Kidney epithelial cell (primary cell): ENCODE results near the gene APPL2. TPM values are rescaled to one million over a fixed set of nuclear protein-coding genes. Genes with fewer than 3 reads are reported as not detected.

Source experiments
- DNase-seq: peaks from one replicate; pipeline ENCODE4 v3.0.0-alpha.2; 2010; ENCODE audit warnings: low read depth
- H3K27me3 ChIP-seq: 2 replicates; pipeline ENCODE4 v1.6.0; 2011; ENCODE audit warnings: low read length; ENCODE audit not compliant: control insufficient read depth, insufficient read depth
- H3K36me3 ChIP-seq: 2 replicates; pipeline ENCODE4 v1.5.1; 2011; ENCODE audit warnings: low read length; ENCODE audit not compliant: control insufficient read depth, insufficient read depth
- H3K4me3 ChIP-seq: 2 replicates; pipeline ENCODE4 v1.5.1; 2011; ENCODE audit warnings: low read depth, mild to moderate bottlenecking, control low read depth, low read length
- total RNA-seq: library from RNA; depleted of rRNA; stranded (reverse); fragments of >200 nt; gene quantifications from 2 replicates; pipeline ENCODE4 v1.2.3, GENCODE V29; 2015
- TF ChIP-seq, protein P1 (sequence below): IDR thresholded peaks from 2 replicates; pipeline ENCODE4 v1.5.1; 2011; ENCODE audit warnings: mild to moderate bottlenecking, moderate library complexity, low read length, control low read depth, inconsistent platforms; ENCODE audit not compliant: insufficient read depth, poor library complexity, severe bottlenecking

Gene APPL2
- total RNA-seq, 1 donor from 2014 or later: 28.1 TPM

GRCh38 chr12:105214670-105215375 lies 21.2 kb downstream of the APPL2 start:
- Histone ChIP-seq H3K36me3 (peaks cover 5% of the 10 kb centered on the region), H3K4me3 (no peak overlapping the region), H3K27me3 (no peaks in the 10 kb centered on the region)
- no peak for DNase-seq
- TF ChIP-seq, protein P1, sequence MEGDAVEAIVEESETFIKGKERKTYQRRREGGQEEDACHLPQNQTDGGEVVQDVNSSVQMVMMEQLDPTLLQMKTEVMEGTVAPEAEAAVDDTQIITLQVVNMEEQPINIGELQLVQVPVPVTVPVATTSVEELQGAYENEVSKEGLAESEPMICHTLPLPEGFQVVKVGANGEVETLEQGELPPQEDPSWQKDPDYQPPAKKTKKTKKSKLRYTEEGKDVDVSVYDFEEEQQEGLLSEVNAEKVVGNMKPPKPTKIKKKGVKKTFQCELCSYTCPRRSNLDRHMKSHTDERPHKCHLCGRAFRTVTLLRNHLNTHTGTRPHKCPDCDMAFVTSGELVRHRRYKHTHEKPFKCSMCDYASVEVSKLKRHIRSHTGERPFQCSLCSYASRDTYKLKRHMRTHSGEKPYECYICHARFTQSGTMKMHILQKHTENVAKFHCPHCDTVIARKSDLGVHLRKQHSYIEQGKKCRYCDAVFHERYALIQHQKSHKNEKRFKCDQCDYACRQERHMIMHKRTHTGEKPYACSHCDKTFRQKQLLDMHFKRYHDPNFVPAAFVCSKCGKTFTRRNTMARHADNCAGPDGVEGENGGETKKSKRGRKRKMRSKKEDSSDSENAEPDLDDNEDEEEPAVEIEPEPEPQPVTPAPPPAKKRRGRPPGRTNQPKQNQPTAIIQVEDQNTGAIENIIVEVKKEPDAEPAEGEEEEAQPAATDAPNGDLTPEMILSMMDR: no peak

DNA sequence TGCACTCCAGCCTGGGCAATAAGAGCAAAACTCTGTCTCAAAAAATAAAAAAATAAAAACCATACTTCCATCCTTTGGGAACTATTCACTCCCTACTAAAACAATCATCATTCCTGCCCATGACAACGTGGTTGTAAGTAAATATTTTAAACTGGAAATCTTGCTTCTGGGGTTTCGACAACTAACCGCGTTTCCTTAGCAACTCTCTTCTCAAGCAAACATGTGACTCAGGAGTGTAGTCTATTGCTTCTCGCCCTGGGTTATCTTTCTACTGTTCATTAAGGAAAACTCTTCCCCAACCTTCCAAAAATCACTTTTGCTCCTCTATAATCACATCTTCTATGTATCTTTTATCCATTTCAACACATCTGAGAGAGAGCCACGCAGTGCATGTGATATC lies 21.8 kb downstream of the APPL2 start:
- Histone ChIP-seq H3K4me3 (no peak overlapping the region), H3K27me3 (no peaks in the 10 kb centered on the region), H3K36me3 (peaks cover 5% of the 10 kb centered on the region)
- no peak for DNase-seq
- TF ChIP-seq, protein P1: no peak

DNA sequence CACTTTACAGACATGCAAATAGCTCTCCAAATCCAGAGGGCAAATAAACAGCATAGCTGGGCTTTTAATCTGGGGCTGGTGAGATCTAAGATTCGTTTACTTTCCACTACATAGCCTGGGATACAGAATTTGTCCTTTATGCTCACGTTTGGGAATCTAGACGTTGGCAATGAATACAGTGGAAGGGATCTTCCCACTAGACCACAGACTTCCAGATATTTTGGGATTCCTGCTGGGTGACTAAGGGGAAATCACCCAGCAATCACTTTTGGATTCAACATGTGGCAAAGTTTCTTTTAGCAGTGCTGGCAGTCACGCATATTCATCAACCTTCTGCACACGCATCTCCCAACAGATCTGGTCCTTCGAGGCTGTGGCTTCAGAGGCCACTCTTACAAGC lies 23.5 kb downstream of the APPL2 start:
- no peak for DNase-seq
- TF ChIP-seq, protein P1: no peak
- no peak overlapping the region for H3K4me3 ChIP-seq
- H3K36me3 ChIP-seq: peaks cover 3% of the 10 kb centered on the region
- no peaks in the 10 kb centered on the region for H3K27me3 ChIP-seq

DNA sequence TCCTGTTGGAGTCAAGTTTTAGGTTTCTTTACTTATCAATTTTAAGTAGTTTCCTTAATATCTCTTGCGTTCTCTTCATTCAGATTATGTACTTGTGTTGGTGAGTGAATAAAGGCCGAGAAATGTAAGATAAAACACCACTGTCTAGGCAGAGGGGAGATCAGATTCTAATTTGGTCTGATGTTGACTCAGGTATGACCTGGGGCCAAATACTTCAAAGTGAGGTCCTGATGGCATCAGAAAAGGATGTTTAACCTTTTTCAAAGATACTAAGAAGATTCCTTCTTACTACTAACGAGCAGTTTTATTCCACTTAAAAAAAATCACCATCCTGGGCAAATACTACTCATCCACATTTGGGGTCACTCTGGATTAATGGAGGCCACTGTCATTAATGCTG lies 26.9 kb downstream of the APPL2 start:
- TF ChIP-seq, protein P1: no peak
- Histone ChIP-seq H3K4me3 (no peak overlapping the region), H3K27me3 (no peaks in the 10 kb centered on the region), H3K36me3 (peaks cover 5% of the 10 kb centered on the region)
- DNase-seq: no peak

GRCh38 chr12:105206686-105207374 lies 29.1 kb downstream of the APPL2 start:
- TF ChIP-seq, protein P1: no peak
- H3K4me3 ChIP-seq: no peak overlapping the region
- no peaks in the 10 kb centered on the region for H3K27me3 ChIP-seq
- peaks cover 3% of the 10 kb centered on the region for H3K36me3 ChIP-seq
- DNase-seq: no peak
